IMR-90 (cell line): Measurements from ENCODE around the gene PRSS21.

ENCODE experiments used
- CTCF ChIP-seq: conservative IDR thresholded peaks from 2 replicates; pipeline ENCODE4 v1.5.1; 2012; ENCODE audit warnings: mild to moderate bottlenecking, low read depth, low read length, improper control_type of control experiment
- POLR2A ChIP-seq: IDR thresholded peaks from 2 replicates; pipeline ENCODE4 v1.6.1; 2012; ENCODE audit warnings: mild to moderate bottlenecking, low read depth, low read length

GRCh38 chr16:2829501-2830354 is 12.7 kb downstream of the PRSS21 start, which contains the start of gene ZG16B:
- TF ChIP-seq CTCF: no peak
- TF ChIP-seq POLR2A: no peak
